ENCODE results near the gene KIAA0930. TPM values are rescaled to one million over a fixed set of nuclear protein-coding genes. Genes with fewer than 3 reads are reported as not detected.

The KIAA0930 gene
- total RNA-seq: 29.0 and 49.7 TPM in 2 replicates

GRCh38 chr22:45240810-45241631 lies at the start of gene KIAA0930:
KIAA0930 (minus strand) TSS chr22:45240894; CDS start chr22:45240703, 191 bp downstream.

GRCh38 chr22:45284705-45285262 lies 44.1 kb upstream of the KIAA0930 start, which contains the start of gene UPK3A:
UPK3A (plus strand) TSS chr22:45284949; CDS start chr22:45285014, 65 bp downstream.

DNA sequence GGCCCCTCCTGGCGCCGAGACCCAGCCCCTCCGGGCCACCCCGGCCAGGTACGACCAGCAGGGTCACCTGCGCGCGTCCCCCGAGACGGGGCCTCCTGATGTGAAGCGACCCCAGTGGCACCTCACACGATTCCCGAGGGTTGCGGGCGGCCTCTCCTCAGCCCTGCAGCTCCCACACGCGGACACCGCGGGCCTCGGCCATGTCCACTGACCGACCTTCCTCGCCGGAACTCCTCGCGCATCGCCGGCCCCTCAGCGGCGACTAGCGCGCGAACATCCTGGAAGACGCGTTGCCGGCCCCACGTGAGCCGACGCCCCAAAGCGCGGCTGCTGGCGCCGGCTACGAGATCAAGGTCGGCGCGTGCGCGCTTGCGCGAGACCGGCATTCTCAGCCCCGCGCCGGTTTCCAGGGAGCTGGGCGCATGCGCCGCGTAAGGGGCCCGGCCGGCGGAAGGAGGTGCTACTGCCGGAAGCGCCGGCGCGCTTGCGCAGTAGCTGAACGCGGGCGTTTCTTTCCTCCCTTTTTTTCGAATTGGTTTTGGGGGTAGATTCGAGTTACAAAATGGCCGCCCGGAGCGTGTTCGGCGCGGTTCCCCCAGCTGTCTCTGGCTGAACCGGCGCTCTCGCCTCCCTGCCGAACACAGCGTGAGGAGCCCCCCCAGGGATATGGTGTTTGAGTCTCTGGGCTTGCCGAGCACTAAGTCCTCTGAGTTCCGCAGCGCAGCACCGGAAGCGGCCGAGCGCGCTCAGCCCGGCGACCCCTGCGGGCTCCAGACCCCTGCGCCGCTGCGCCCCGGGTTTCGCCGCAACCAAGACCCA lies 77.0 kb downstream of the KIAA0930 start, which contains the start of gene NUP50:
TSS of gene NUP50 (plus strand) at position 475 of the 819 bp plus-strand sequence. CDS start 4,253 bp downstream, outside the sequence.

Other genes with a start within 250 kb of the KIAA0930 start
- gene PHF21B, start 230.9 kb downstream of the KIAA0930 start, total RNA-seq: not detected in 2 replicates
- 48.5 and 62.1 TPM in 2 replicates for gene NUP50, start 77.0 kb downstream of the KIAA0930 start, total RNA-seq
- gene UPK3A, start 44.1 kb upstream of the KIAA0930 start, total RNA-seq: not detected in 2 replicates
- 5.6 and 7.7 TPM in 2 replicates for gene FAM118A, start 69.0 kb upstream of the KIAA0930 start, total RNA-seq
- not detected in 2 replicates for gene SMC1B, start 172.7 kb upstream of the KIAA0930 start, total RNA-seq
- 0.84 and 2.1 TPM in 2 replicates for gene RIBC2, start 172.8 kb upstream of the KIAA0930 start, total RNA-seq

Measured in mammary microvascular endothelial cell (primary cell).